ENCODE measurements around the gene CHST5. TPM values are rescaled to one million over a fixed set of nuclear protein-coding genes. Genes with fewer than 3 reads are reported as not detected.

Gene CHST5
- total and polyA plus RNA-seq, 2 of the 13 experiments (the other 11 are each of a cell fraction or from before 2014, with no cell fraction given): 0.05 TPM; not detected in 1

DNA sequence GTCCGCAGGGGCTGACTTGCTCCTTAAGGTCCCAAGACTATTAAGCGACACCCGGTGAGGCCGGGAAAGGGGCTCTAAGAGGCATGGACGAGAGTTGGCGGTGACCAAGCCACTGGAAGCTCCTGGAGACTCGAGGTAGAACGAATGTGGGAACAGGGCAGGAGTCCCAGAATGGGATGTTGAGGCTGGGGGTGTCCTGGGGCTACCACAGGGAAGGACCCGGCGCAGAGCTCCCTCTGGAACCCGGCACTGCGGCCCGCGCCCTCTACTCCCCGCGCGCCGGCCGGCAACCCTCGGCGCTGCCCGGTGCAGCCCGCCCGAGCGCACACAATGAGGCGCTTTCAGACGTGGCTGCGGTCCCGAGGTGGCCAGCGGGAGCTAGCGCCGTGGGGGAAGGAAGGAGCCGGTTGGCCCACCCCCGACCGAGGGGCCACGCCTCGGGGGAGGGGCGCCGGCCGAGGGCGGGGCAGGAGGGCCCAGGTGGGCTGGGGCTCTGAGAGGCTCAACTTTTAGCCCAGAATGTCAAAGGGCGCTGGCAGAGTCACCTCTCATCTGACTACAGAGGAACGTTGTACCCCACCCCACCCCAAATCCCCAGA, 40.7 kb downstream of the CHST5 start, which contains the start of gene CHST6 (continued):
- TF ChIP-seq, protein P1, sequence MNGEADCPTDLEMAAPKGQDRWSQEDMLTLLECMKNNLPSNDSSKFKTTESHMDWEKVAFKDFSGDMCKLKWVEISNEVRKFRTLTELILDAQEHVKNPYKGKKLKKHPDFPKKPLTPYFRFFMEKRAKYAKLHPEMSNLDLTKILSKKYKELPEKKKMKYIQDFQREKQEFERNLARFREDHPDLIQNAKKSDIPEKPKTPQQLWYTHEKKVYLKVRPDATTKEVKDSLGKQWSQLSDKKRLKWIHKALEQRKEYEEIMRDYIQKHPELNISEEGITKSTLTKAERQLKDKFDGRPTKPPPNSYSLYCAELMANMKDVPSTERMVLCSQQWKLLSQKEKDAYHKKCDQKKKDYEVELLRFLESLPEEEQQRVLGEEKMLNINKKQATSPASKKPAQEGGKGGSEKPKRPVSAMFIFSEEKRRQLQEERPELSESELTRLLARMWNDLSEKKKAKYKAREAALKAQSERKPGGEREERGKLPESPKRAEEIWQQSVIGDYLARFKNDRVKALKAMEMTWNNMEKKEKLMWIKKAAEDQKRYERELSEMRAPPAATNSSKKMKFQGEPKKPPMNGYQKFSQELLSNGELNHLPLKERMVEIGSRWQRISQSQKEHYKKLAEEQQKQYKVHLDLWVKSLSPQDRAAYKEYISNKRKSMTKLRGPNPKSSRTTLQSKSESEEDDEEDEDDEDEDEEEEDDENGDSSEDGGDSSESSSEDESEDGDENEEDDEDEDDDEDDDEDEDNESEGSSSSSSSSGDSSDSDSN (CRISPR knock-in tag; IDR thresholded peaks at IDR 0.05): peak; percentile 56; the same call in 1 of the 2 replicates
- TF ChIP-seq, protein P2, sequence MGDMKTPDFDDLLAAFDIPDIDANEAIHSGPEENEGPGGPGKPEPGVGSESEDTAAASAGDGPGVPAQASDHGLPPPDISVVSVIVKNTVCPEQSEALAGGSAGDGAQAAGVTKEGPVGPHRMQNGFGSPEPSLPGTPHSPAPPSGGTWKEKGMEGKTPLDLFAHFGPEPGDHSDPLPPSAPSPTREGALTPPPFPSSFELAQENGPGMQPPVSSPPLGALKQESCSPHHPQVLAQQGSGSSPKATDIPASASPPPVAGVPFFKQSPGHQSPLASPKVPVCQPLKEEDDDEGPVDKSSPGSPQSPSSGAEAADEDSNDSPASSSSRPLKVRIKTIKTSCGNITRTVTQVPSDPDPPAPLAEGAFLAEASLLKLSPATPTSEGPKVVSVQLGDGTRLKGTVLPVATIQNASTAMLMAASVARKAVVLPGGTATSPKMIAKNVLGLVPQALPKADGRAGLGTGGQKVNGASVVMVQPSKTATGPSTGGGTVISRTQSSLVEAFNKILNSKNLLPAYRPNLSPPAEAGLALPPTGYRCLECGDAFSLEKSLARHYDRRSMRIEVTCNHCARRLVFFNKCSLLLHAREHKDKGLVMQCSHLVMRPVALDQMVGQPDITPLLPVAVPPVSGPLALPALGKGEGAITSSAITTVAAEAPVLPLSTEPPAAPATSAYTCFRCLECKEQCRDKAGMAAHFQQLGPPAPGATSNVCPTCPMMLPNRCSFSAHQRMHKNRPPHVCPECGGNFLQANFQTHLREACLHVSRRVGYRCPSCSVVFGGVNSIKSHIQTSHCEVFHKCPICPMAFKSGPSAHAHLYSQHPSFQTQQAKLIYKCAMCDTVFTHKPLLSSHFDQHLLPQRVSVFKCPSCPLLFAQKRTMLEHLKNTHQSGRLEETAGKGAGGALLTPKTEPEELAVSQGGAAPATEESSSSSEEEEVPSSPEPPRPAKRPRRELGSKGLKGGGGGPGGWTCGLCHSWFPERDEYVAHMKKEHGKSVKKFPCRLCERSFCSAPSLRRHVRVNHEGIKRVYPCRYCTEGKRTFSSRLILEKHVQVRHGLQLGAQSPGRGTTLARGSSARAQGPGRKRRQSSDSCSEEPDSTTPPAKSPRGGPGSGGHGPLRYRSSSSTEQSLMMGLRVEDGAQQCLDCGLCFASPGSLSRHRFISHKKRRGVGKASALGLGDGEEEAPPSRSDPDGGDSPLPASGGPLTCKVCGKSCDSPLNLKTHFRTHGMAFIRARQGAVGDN (CRISPR knock-in tag; IDR thresholded peaks at IDR 0.05): peak; percentile 76
- TF ChIP-seq ZMYM4 (CRISPR knock-in tag; IDR thresholded peaks at IDR 0.05) (peak; percentile 43; the same call in 1 of the 2 replicates), ZNF251 (CRISPR knock-in tag; IDR thresholded peaks at IDR 0.05) (no peak), PTBP1 (IDR thresholded peaks at IDR 0.05; ENCODE audit: low read depth, low read length, poor library complexity, severe bottlenecking) (peak; percentile 39), ZNF790 (CRISPR knock-in tag; IDR thresholded peaks at IDR 0.05; ENCODE audit: borderline replicate concordance) (no peak), MIXL1 (CRISPR knock-in tag; IDR thresholded peaks at IDR 0.05) (no peak), POLR2G (IDR thresholded peaks at IDR 0.05; ENCODE audit: low read depth, low read length) (0 out of 2 replicates have a peak, but pooled peaks have one; percentile 35), GABPB1 (CRISPR knock-in tag; IDR thresholded peaks at IDR 0.05) (peak; percentile 47; the same call in 1 of the 2 replicates), ZNF143 (CRISPR knock-in tag; IDR thresholded peaks at IDR 0.05) (0 out of 2 replicates have a peak, but pooled peaks have one; percentile 28), ZFX (CRISPR knock-in tag; IDR thresholded peaks at IDR 0.05; ENCODE audit: low read depth) (peak; percentile 47; the same call in 1 of the 2 replicates), NONO (IDR thresholded peaks at IDR 0.05) (no peak), NONO (CRISPR knock-in tag; conservative IDR thresholded peaks at IDR 0.05) (0 out of 2 replicates have a peak, but pooled peaks have one; percentile 34)
- TF ChIP-seq, protein P3, sequence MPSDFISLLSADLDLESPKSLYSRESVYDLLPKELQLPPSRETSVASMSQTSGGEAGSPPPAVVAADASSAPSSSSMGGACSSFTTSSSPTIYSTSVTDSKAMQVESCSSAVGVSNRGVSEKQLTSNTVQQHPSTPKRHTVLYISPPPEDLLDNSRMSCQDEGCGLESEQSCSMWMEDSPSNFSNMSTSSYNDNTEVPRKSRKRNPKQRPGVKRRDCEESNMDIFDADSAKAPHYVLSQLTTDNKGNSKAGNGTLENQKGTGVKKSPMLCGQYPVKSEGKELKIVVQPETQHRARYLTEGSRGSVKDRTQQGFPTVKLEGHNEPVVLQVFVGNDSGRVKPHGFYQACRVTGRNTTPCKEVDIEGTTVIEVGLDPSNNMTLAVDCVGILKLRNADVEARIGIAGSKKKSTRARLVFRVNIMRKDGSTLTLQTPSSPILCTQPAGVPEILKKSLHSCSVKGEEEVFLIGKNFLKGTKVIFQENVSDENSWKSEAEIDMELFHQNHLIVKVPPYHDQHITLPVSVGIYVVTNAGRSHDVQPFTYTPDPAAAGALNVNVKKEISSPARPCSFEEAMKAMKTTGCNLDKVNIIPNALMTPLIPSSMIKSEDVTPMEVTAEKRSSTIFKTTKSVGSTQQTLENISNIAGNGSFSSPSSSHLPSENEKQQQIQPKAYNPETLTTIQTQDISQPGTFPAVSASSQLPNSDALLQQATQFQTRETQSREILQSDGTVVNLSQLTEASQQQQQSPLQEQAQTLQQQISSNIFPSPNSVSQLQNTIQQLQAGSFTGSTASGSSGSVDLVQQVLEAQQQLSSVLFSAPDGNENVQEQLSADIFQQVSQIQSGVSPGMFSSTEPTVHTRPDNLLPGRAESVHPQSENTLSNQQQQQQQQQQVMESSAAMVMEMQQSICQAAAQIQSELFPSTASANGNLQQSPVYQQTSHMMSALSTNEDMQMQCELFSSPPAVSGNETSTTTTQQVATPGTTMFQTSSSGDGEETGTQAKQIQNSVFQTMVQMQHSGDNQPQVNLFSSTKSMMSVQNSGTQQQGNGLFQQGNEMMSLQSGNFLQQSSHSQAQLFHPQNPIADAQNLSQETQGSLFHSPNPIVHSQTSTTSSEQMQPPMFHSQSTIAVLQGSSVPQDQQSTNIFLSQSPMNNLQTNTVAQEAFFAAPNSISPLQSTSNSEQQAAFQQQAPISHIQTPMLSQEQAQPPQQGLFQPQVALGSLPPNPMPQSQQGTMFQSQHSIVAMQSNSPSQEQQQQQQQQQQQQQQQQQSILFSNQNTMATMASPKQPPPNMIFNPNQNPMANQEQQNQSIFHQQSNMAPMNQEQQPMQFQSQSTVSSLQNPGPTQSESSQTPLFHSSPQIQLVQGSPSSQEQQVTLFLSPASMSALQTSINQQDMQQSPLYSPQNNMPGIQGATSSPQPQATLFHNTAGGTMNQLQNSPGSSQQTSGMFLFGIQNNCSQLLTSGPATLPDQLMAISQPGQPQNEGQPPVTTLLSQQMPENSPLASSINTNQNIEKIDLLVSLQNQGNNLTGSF (CRISPR knock-in tag; IDR thresholded peaks at IDR 0.05): peak; percentile 55; the same call in 1 of the 2 replicates

Data from HepG2 (cell line).